Measurements from ENCODE around the gene TNFRSF11A.

TNFRSF11A gene

GRCh38 chr18:62324917-62325805, at the start of gene TNFRSF11A:
TNFRSF11A (plus strand) TSS chr18:62325310; CDS start chr18:62325353, 43 bp downstream.
- peak in 2 of 3 experiments; percentile 46 to 66 for DNase-seq (ENCODE audit: low read depth in 3 of 3)

- DNase-seq (ENCODE audit: low read depth in 3 of 3) = no peak
Observed at GRCh38 chr18:62277045-62277444, 48.1 kb upstream of the TNFRSF11A start.

GRCh38 chr18:62279561-62279960, 45.5 kb upstream of the TNFRSF11A start:
- DNase-seq (ENCODE audit: low read depth in 3 of 3) = no peak

GRCh38 chr18:62280058-62280457, 45.1 kb upstream of the TNFRSF11A start:
- DNase-seq (ENCODE audit: low read depth in 3 of 3) = no peak

- no peak for DNase-seq (ENCODE audit: low read depth in 3 of 3)
Observed at GRCh38 chr18:62280786-62281185, 44.3 kb upstream of the TNFRSF11A start.

GRCh38 chr18:62281684-62282083, 43.4 kb upstream of the TNFRSF11A start:
- no peak for DNase-seq (ENCODE audit: low read depth in 3 of 3)

GRCh38 chr18:62282188-62282629, 42.9 kb upstream of the TNFRSF11A start:
- DNase-seq (ENCODE audit: low read depth in 3 of 3) = no peak

GRCh38 chr18:62284637-62285036, 40.5 kb upstream of the TNFRSF11A start:
- DNase-seq (ENCODE audit: low read depth in 3 of 3) = no peak

- DNase-seq (ENCODE audit: low read depth in 3 of 3) = no peak
Observed at GRCh38 chr18:62285281-62285680, 39.8 kb upstream of the TNFRSF11A start.

- no peak for DNase-seq (ENCODE audit: low read depth in 3 of 3)
Observed at GRCh38 chr18:62287781-62288664, 37.1 kb upstream of the TNFRSF11A start.

- no peak for DNase-seq (ENCODE audit: low read depth in 3 of 3)
Observed at GRCh38 chr18:62288665-62289008, 36.5 kb upstream of the TNFRSF11A start.

GRCh38 chr18:62289047-62289446, 36.1 kb upstream of the TNFRSF11A start:
- no peak for DNase-seq (ENCODE audit: low read depth in 3 of 3)

GRCh38 chr18:62294073-62294472, 31.0 kb upstream of the TNFRSF11A start:
- no peak for DNase-seq (ENCODE audit: low read depth in 3 of 3)

GRCh38 chr18:62300359-62300963, 24.6 kb upstream of the TNFRSF11A start:
- no peak for DNase-seq (ENCODE audit: low read depth in 3 of 3)

GRCh38 chr18:62301322-62301721, 23.8 kb upstream of the TNFRSF11A start:
- DNase-seq (ENCODE audit: low read depth in 3 of 3) = no peak

- no peak for DNase-seq (ENCODE audit: low read depth in 3 of 3)
Observed at GRCh38 chr18:62312851-62313250, 12.3 kb upstream of the TNFRSF11A start.

- DNase-seq (ENCODE audit: low read depth in 3 of 3) = no peak
Observed at GRCh38 chr18:62318228-62319180, 6.6 kb upstream of the TNFRSF11A start.

GRCh38 chr18:62321201-62321600, 3.9 kb upstream of the TNFRSF11A start:
- DNase-seq (ENCODE audit: low read depth in 3 of 3) = no peak

GRCh38 chr18:62323483-62324180, 1.5 kb upstream of the TNFRSF11A start:
- DNase-seq (ENCODE audit: low read depth in 3 of 3) = no peak

- DNase-seq (ENCODE audit: low read depth in 3 of 3) = no peak
Observed at GRCh38 chr18:62324181-62324828, 805 bp upstream of the TNFRSF11A start.

Data from stimulated activated CD4-positive, alpha-beta T cell treated with anti-CD3 and anti-CD28 coated beads, TNF-alpha, amount 100 ng/mL, for 24 hours (primary cell).